Epithelial cell of proximal tubule (primary cell): ENCODE measurements around the gene SNAPIN. TPM values are rescaled to one million over a fixed set of nuclear protein-coding genes. Genes with fewer than 3 reads are reported as not detected.
"Not testable (repeated sequence)": the region's sequence is repeated elsewhere in the genome, so short reads cannot be mapped to it uniquely, and the experiment has no call there.

Source experiments
- DNase-seq: peaks from one replicate; pipeline ENCODE4 v3.0.0-alpha.2; 2011; ENCODE audit warnings: low read depth
- H3K4me3 ChIP-seq: 2 replicates; pipeline ENCODE4 v1.5.1; 2011; ENCODE audit warnings: low read depth, mild to moderate bottlenecking, low read length
- CTCF ChIP-seq: conservative IDR thresholded peaks from 2 replicates; pipeline ENCODE4 v1.5.1; 2012; ENCODE audit warnings: low read depth, mild to moderate bottlenecking, low read length
- total RNA-seq: library from RNA; depleted of rRNA; stranded (reverse); fragments of >200 nt; gene quantifications from 2 replicates; pipeline ENCODE4 v1.2.3, GENCODE V29; 2015

The SNAPIN gene
- total RNA-seq, 1 donor from 2014 or later: 59.8 TPM

GRCh38 chr1:153639280-153639679 is 19.2 kb upstream of the SNAPIN start:
- no peak for DNase-seq
- H3K4me3 ChIP-seq: no peak overlapping the region
- no peak for TF ChIP-seq CTCF

- DNase-seq: not testable (repeated sequence)
Observed at GRCh38 chr1:153640213-153640612, 18.3 kb upstream of the SNAPIN start.

GRCh38 chr1:153640861-153641260 is 17.6 kb upstream of the SNAPIN start:
- no peak for DNase-seq
- TF ChIP-seq CTCF: no peak
- no peak overlapping the region for H3K4me3 ChIP-seq

More at GRCh38 chr1:153640213-153640612, 18.3 kb upstream of the SNAPIN start:
- not testable (repeated sequence) for H3K4me3 ChIP-seq

GRCh38 chr1:153642161-153642560 is 16.3 kb upstream of the SNAPIN start:
- DNase-seq: no peak
- TF ChIP-seq CTCF: no peak

GRCh38 chr1:153643100-153643499 is 15.4 kb upstream of the SNAPIN start:
- TF ChIP-seq CTCF: no peak
- no peak overlapping the region for H3K4me3 ChIP-seq
- no peak for DNase-seq

More at GRCh38 chr1:153642161-153642560, 16.3 kb upstream of the SNAPIN start:
- no peak overlapping the region for H3K4me3 ChIP-seq

GRCh38 chr1:153643816-153644215 is 14.7 kb upstream of the SNAPIN start:
- no peak for TF ChIP-seq CTCF
- no peak for DNase-seq
- H3K4me3 ChIP-seq: no peak overlapping the region

- H3K4me3 ChIP-seq: no peak overlapping the region
- TF ChIP-seq CTCF: no peak
Observed at GRCh38 chr1:153646672-153647345, 11.7 kb upstream of the SNAPIN start.

More at GRCh38 chr1:153646672-153647345, 11.7 kb upstream of the SNAPIN start:
- no peak for DNase-seq
